ENCODE results near the gene STK24.

- TF ChIP-seq CTCF (IDR thresholded peaks at IDR 0.05 in 4 of 5, conservative IDR thresholded peaks at IDR 0.05 in 1 of 5): no peak
- no peak for TF ChIP-seq POLR2A (IDR thresholded peaks at IDR 0.05)
Observed at GRCh38 chr13:98564204-98564603, 12.7 kb downstream of the STK24 start.

Data from gastrocnemius medialis (tissue), 4 donors.